Measurements from ENCODE around the gene HTR1A. TPM values are rescaled to one million over a fixed set of nuclear protein-coding genes. Genes with fewer than 3 reads are reported as not detected.

The HTR1A gene
- total RNA-seq, 4 donors from 2014 or later = not detected

DNA sequence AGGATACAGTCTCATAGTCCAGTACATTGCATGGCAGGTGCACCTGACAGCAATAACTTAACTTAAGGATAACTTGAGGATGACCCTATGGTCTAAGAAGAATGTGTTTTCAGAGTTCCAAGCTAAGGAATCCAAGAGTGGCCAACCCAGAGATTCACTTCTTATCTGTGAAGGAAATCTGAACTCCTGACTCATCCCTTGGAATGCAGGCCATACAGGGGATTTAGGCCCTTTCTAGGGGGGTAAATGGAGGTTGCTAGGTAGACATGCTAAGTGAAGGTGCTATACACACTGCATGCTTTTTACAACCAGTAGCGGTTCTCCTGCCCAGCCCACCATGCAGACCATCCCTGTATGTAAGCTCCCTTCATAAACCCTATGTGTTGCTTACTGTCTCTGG lies 50.4 kb downstream of the HTR1A start:
- no peaks in the 10 kb centered on the region for H3K9me3 ChIP-seq
- no peaks in the 10 kb centered on the region for H3K36me3 ChIP-seq
- no peak overlapping the region for H3K27ac ChIP-seq
- 100% methylated on average over 1 of the region's 1 CpG for WGBS
- no peak for DNase-seq (ENCODE audit: low spot score in 2 of 2)
- no peak overlapping the region for H3K4me3 ChIP-seq
- H3K27me3 ChIP-seq = no peaks in the 10 kb centered on the region
- TF ChIP-seq POLR2A (IDR thresholded peaks at IDR 0.05) (no peak), POLR2AphosphoS5 (IDR thresholded peaks at IDR 0.05) (no peak), EP300 (IDR thresholded peaks at IDR 0.05) (no peak)
- TF ChIP-seq, protein P1, sequence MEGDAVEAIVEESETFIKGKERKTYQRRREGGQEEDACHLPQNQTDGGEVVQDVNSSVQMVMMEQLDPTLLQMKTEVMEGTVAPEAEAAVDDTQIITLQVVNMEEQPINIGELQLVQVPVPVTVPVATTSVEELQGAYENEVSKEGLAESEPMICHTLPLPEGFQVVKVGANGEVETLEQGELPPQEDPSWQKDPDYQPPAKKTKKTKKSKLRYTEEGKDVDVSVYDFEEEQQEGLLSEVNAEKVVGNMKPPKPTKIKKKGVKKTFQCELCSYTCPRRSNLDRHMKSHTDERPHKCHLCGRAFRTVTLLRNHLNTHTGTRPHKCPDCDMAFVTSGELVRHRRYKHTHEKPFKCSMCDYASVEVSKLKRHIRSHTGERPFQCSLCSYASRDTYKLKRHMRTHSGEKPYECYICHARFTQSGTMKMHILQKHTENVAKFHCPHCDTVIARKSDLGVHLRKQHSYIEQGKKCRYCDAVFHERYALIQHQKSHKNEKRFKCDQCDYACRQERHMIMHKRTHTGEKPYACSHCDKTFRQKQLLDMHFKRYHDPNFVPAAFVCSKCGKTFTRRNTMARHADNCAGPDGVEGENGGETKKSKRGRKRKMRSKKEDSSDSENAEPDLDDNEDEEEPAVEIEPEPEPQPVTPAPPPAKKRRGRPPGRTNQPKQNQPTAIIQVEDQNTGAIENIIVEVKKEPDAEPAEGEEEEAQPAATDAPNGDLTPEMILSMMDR (IDR thresholded peaks at IDR 0.05) = no peak
- no peaks in the 10 kb centered on the region for H3K4me1 ChIP-seq

Other genes starting within 250 kb of the HTR1A start
- gene RNF180, start 203.4 kb upstream of the HTR1A start, total RNA-seq = 10 to 100 TPM; 11.3 to 20.9 (median 17.0) TPM